ENCODE data around the gene IL10RA.
"Not testable (repeated sequence)": the region's sequence is repeated elsewhere in the genome, so short reads cannot be mapped to it uniquely, and the experiment has no call there.

Gene IL10RA

GRCh38 chr11:117962826-117963225 is 23.4 kb upstream of the IL10RA start:
- DNase-seq = no peak

- no peak for DNase-seq
Measured at GRCh38 chr11:117966908-117967307, 19.3 kb upstream of the IL10RA start.

GRCh38 chr11:117969160-117969991 is 16.8 kb upstream of the IL10RA start:
- no peak for DNase-seq

- no peak for DNase-seq
Measured at GRCh38 chr11:117970400-117971024, 15.7 kb upstream of the IL10RA start.

GRCh38 chr11:117972044-117972443 is 14.2 kb upstream of the IL10RA start:
- no peak for DNase-seq

- peak; percentile 52 for DNase-seq
Measured at GRCh38 chr11:117972629-117973502, 13.3 kb upstream of the IL10RA start.

GRCh38 chr11:117973503-117973860 is 12.7 kb upstream of the IL10RA start:
- DNase-seq = no peak

- no peak for DNase-seq
Measured at GRCh38 chr11:117976445-117976844, 9.7 kb upstream of the IL10RA start.

- DNase-seq = no peak
Measured at GRCh38 chr11:117977029-117977428, 9.2 kb upstream of the IL10RA start.

GRCh38 chr11:117977612-117978264 is 8.5 kb upstream of the IL10RA start:
- not testable (repeated sequence) for DNase-seq

GRCh38 chr11:117978291-117978910 is 7.8 kb upstream of the IL10RA start:
- DNase-seq = not testable (repeated sequence)

- DNase-seq = no peak
Measured at GRCh38 chr11:117978991-117979390, 7.2 kb upstream of the IL10RA start.

GRCh38 chr11:117979481-117980211 is 6.5 kb upstream of the IL10RA start:
- no peak for DNase-seq

GRCh38 chr11:117980280-117980679 is 5.9 kb upstream of the IL10RA start:
- no peak for DNase-seq

GRCh38 chr11:117980720-117981119 is 5.5 kb upstream of the IL10RA start:
- DNase-seq = no peak

- no peak for DNase-seq
Measured at GRCh38 chr11:117983163-117983475, 3.1 kb upstream of the IL10RA start.

GRCh38 chr11:117984476-117984875 is 1.7 kb upstream of the IL10RA start:
- DNase-seq = no peak

- DNase-seq = no peak
Measured at GRCh38 chr11:117986981-117987574, 884 bp downstream of the IL10RA start.

GRCh38 chr11:117989351-117990102 is 3.3 kb downstream of the IL10RA start:
- no peak for DNase-seq

- DNase-seq = no peak
Measured at GRCh38 chr11:117992136-117992535, 5.9 kb downstream of the IL10RA start.

GRCh38 chr11:117992620-117993019 is 6.4 kb downstream of the IL10RA start:
- DNase-seq = no peak
